ENCODE results near the gene HEPACAM.

DNA sequence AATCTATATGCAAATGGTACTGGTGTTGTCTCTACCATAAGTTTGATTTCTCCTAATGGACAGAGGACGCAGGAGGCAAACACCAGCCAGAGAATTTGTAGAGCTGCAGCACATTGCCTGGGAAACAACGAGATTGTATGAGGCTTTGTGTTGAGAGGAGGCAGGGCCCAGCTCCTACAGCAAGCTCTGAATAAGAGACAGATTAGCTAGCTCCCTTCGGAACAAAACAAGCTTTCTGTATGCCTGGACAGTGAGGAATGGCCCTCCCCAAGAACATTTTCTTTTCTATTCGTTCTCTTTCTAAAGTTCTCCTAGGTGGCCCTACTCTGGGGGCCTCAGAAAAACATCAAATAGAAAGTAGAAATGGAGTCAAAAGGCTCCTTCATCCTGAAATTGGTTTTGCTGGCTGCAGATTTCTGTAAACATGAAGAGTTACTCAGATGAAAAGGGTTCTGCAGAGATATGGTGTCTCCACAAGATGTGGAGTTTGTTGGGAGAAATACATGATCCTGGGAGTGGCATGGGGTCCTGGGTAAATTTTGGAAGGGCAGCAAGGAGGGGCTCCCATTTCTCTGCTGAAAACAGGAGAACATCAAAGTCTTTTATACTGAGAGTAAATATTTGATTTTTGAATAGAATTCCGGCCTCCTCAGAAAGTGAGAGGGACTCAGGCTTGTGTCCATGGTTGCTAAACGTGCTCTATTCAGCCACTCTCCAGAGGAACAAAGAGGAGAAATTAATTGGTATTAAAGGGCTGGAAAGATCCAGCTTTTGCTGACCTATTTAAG is 6.8 kb upstream of the HEPACAM start:
- TF ChIP-seq, protein P1, sequence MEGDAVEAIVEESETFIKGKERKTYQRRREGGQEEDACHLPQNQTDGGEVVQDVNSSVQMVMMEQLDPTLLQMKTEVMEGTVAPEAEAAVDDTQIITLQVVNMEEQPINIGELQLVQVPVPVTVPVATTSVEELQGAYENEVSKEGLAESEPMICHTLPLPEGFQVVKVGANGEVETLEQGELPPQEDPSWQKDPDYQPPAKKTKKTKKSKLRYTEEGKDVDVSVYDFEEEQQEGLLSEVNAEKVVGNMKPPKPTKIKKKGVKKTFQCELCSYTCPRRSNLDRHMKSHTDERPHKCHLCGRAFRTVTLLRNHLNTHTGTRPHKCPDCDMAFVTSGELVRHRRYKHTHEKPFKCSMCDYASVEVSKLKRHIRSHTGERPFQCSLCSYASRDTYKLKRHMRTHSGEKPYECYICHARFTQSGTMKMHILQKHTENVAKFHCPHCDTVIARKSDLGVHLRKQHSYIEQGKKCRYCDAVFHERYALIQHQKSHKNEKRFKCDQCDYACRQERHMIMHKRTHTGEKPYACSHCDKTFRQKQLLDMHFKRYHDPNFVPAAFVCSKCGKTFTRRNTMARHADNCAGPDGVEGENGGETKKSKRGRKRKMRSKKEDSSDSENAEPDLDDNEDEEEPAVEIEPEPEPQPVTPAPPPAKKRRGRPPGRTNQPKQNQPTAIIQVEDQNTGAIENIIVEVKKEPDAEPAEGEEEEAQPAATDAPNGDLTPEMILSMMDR (IDR thresholded peaks at IDR 0.05), result no peak
- TF ChIP-seq POLR2A (IDR thresholded peaks at IDR 0.05), result no peak

All from body of pancreas (tissue), 4 donors.